CD4-positive, alpha-beta memory T cell (primary cell): ENCODE measurements around the gene SNX10. TPM values are rescaled to one million over a fixed set of nuclear protein-coding genes. Genes with fewer than 3 reads are reported as not detected.

Experiments
- CTCF ChIA-PET: fragments of 350-600 bp; sonication (Branson Sonifier 250); formaldehyde crosslinking; loops from one replicate; lab custom pipeline; 2021; ENCODE audit warnings: inconsistent platforms; ENCODE audit not compliant: partially characterized antibody; lab: Charles Lee
- POLR2A ChIA-PET: fragments of 350-600 bp; sonication (Branson Sonifier 250); formaldehyde crosslinking; loops from one replicate; lab custom pipeline; 2021; ENCODE audit not compliant: partially characterized antibody; lab: Charles Lee
- DNase-seq, 5 donors: peaks; one replicate each; pipeline versions ENCODE4 v3.0.0 to v3.0.0-alpha.2; 2020 to 2022; ENCODE audit warnings: mixed read lengths in 1 of 5
- H3K27ac ChIP-seq: one replicate; pipeline ENCODE4 v1.7.0; 2013; ENCODE audit warnings: low read depth, low read length
- H3K27me3 ChIP-seq: 2 replicates; pipeline ENCODE4 v1.7.0; 2013; ENCODE audit warnings: mild to moderate bottlenecking, low read length, moderate library complexity; ENCODE audit not compliant: insufficient read depth
- H3K36me3 ChIP-seq: 2 replicates; pipeline ENCODE4 v1.7.0; 2013; ENCODE audit warnings: mild to moderate bottlenecking, low read length, moderate library complexity; ENCODE audit not compliant: insufficient read depth
- H3K4me1 ChIP-seq: 2 replicates; pipeline ENCODE4 v1.7.0; 2013; ENCODE audit warnings: mild to moderate bottlenecking, low read length, moderate library complexity; ENCODE audit not compliant: insufficient read depth
- H3K4me3 ChIP-seq, 2 donors: one replicate each; pipeline ENCODE4 v1.7.0; 2013; ENCODE audit warnings: low read length in 2 of 2, mild to moderate bottlenecking in 1 of 2
- H3K9me3 ChIP-seq, 2 donors: one replicate each; pipeline ENCODE4 v1.7.0; 2013; ENCODE audit warnings: low read length in 2 of 2, control low read depth in 1 of 2; ENCODE audit not compliant: control insufficient read depth in 1 of 2
- H3K27ac Mint-ChIP-seq, 7 donors: one replicate each; pipeline ENCODE4 v1.8.0; 2020 to 2021; ENCODE audit warnings: mixed read lengths in 7 of 7, mild to moderate bottlenecking in 6 of 7, inconsistent platforms in 3 of 7, moderate library complexity in 3 of 7
- H3K27me3 Mint-ChIP-seq, 2 donors: one replicate each; pipeline ENCODE4 v1.8.0; 2020 to 2021; ENCODE audit warnings: mixed read lengths in 2 of 2
- H3K36me3 Mint-ChIP-seq, 2 donors: one replicate each; pipeline ENCODE4 v1.8.0; 2020 to 2021; ENCODE audit warnings: mixed read lengths in 2 of 2, inconsistent platforms in 1 of 2, mild to moderate bottlenecking in 1 of 2
- H3K4me1 Mint-ChIP-seq, 4 donors: one replicate each; pipeline ENCODE4 v1.8.0; 2020 to 2021; ENCODE audit warnings: mixed read lengths in 4 of 4, mild to moderate bottlenecking in 1 of 4
- H3K4me3 Mint-ChIP-seq, 8 donors: one replicate each; pipeline ENCODE4 v1.8.0; 2020 to 2021; ENCODE audit warnings: mixed read lengths in 8 of 8, mild to moderate bottlenecking in 7 of 8, moderate library complexity in 6 of 8, inconsistent platforms in 3 of 8
- H3K9me3 Mint-ChIP-seq, 8 donors: one replicate each; pipeline ENCODE4 v1.8.0; 2020 to 2021; ENCODE audit warnings: mixed read lengths in 8 of 8, mild to moderate bottlenecking in 5 of 8, inconsistent platforms in 3 of 8, moderate library complexity in 1 of 8
- intact Hi-C: fragments of 100-400 bp; cut with micrococcal nuclease; formaldehyde crosslinking; loops from one replicate; pipeline ENCODE4 v1.15.1; 2023
- polyA plus RNA-seq, 2 donors: library from polyadenylated mRNA; unstranded; fragments of 300-500 nt; fragmentation: Illumina TruSeq; gene quantifications; one replicate each; pipeline ENCODE4 v1.2.3, GENCODE V29; 2021
- total RNA-seq, 2 experiments: library from RNA; stranded (reverse); gene quantifications; one replicate each; pipeline ENCODE4 v1.2.3, GENCODE V29; 2021

Gene SNX10
- total and polyA plus RNA-seq, 4 experiments from 2014 or later, result 8.4 to 26.4 (median 16.5) TPM

- H3K9me3 ChIP-seq, result no peaks in the 10 kb centered on the region
- Mint-ChIP-seq H3K36me3 (no peaks in the 10 kb centered on the region), H3K4me3 (no peak overlapping the region), H3K9me3 (no peaks in the 10 kb centered on the region), H3K4me1 (peaks cover 0 to 7% (median 5%) of the 10 kb centered on the region in 4 donors), H3K27me3 (peaks cover 14 to 21% of the 10 kb centered on the region in 2 donors), H3K27ac (no peak overlapping the region)
- peaks cover 11% of the 10 kb centered on the region for H3K27me3 ChIP-seq
- no peak overlapping the region for H3K27ac ChIP-seq
- intact Hi-C loops, result loop anchor here (5.0 kb wide), 1 partner anchor 427 kb away; no protein-coding TSS in a partner anchor
- CTCF ChIA-PET, result interaction anchor here (0.5 to 3.5 kb wide), 3 partner anchors 10 to 379 kb away, joined by 3 to 23 read pairs (median 8); no protein-coding TSS in a partner anchor
- no peaks in the 10 kb centered on the region for H3K36me3 ChIP-seq
- DNase-seq, result no peak
- POLR2A ChIA-PET, result no interaction called here
- no peak overlapping the region for H3K4me3 ChIP-seq
- H3K4me1 ChIP-seq, result peaks cover 8% of the 10 kb centered on the region
Observed at GRCh38 chr7:26379711-26380110, 88.0 kb downstream of the SNX10 start.

- DNase-seq, result no peak
- Histone ChIP-seq H3K27ac (no peak overlapping the region), H3K27me3 (no peaks in the 10 kb centered on the region), H3K9me3 (no peaks in the 10 kb centered on the region), H3K4me1 (peaks cover 3% of the 10 kb centered on the region), H3K36me3 (no peaks in the 10 kb centered on the region), H3K4me3 (no peak overlapping the region)
- no peaks in the 10 kb centered on the region for H3K9me3 Mint-ChIP-seq
- intact Hi-C loops, result no loop called here
- H3K27ac Mint-ChIP-seq, result no peak overlapping the region
- CTCF ChIA-PET, result interaction anchor here (0.6 to 1.5 kb wide), 4 partner anchors 9 to 262 kb away, joined by 3 to 5 read pairs (median 4); no protein-coding TSS in a partner anchor
- peaks cover 16 to 22% of the 10 kb centered on the region in 2 donors for H3K27me3 Mint-ChIP-seq
- POLR2A ChIA-PET, result no interaction called here
- peak overlapping the region in 1 of 8 donors; percentile 37 for H3K4me3 Mint-ChIP-seq
- no peaks in the 10 kb centered on the region for H3K36me3 Mint-ChIP-seq
- peaks cover 0 to 7% (median 4%) of the 10 kb centered on the region in 4 donors for H3K4me1 Mint-ChIP-seq
Observed at GRCh38 chr7:26381476-26382353, 90.1 kb downstream of the SNX10 start.

- no peak for DNase-seq
- H3K27me3 Mint-ChIP-seq, result peaks cover 18 to 21% of the 10 kb centered on the region in 2 donors
- Histone ChIP-seq H3K4me3 (no peak overlapping the region), H3K4me1 (no peaks in the 10 kb centered on the region), H3K27ac (no peak overlapping the region), H3K27me3 (no peaks in the 10 kb centered on the region), H3K36me3 (no peaks in the 10 kb centered on the region), H3K9me3 (no peaks in the 10 kb centered on the region)
- ChIA-PET CTCF (interaction anchor here (1.1 kb wide), 1 partner anchor 16 kb away, joined by 5 read pairs; no protein-coding TSS in a partner anchor), POLR2A (no interaction called here)
- no peaks in the 10 kb centered on the region for H3K9me3 Mint-ChIP-seq
- intact Hi-C loops, result no loop called here
- no peaks in the 10 kb centered on the region for H3K36me3 Mint-ChIP-seq
- H3K4me1 Mint-ChIP-seq, result no peaks in the 10 kb centered on the region
- H3K27ac Mint-ChIP-seq, result no peak overlapping the region
- no peak overlapping the region for H3K4me3 Mint-ChIP-seq
Observed at GRCh38 chr7:26385240-26385639, 93.6 kb downstream of the SNX10 start.

GRCh38 chr7:26387731-26388130 lies 96.1 kb downstream of the SNX10 start:
- intact Hi-C loops, result no loop called here
- CTCF ChIA-PET, result no interaction called here
- no peak overlapping the region for H3K27ac ChIP-seq
- Mint-ChIP-seq H3K27me3 (peaks cover 19 to 21% of the 10 kb centered on the region in 2 donors), H3K36me3 (no peaks in the 10 kb centered on the region), H3K27ac (no peak overlapping the region), H3K4me3 (no peak overlapping the region), H3K9me3 (no peaks in the 10 kb centered on the region), H3K4me1 (no peaks in the 10 kb centered on the region)
- POLR2A ChIA-PET, result no interaction called here
- H3K27me3 ChIP-seq, result peaks cover 6% of the 10 kb centered on the region
- no peaks in the 10 kb centered on the region for H3K4me1 ChIP-seq
- no peak for DNase-seq
- H3K9me3 ChIP-seq, result no peaks in the 10 kb centered on the region
- no peaks in the 10 kb centered on the region for H3K36me3 ChIP-seq
- no peak overlapping the region for H3K4me3 ChIP-seq

GRCh38 chr7:26388256-26388655 lies 96.6 kb downstream of the SNX10 start:
- Histone ChIP-seq H3K27me3 (peaks cover 6% of the 10 kb centered on the region), H3K4me1 (no peaks in the 10 kb centered on the region), H3K27ac (no peak overlapping the region), H3K9me3 (no peaks in the 10 kb centered on the region), H3K36me3 (no peaks in the 10 kb centered on the region), H3K4me3 (no peak overlapping the region)
- ChIA-PET CTCF (interaction anchor here (1.0 to 1.7 kb wide), 3 partner anchors 10 to 18 kb away, joined by 4 to 9 read pairs (median 5); no protein-coding TSS in a partner anchor), POLR2A (no interaction called here)
- Mint-ChIP-seq H3K27me3 (peaks cover 19 to 22% of the 10 kb centered on the region in 2 donors), H3K27ac (no peak overlapping the region), H3K4me1 (no peaks in the 10 kb centered on the region), H3K4me3 (no peak overlapping the region), H3K36me3 (no peaks in the 10 kb centered on the region), H3K9me3 (no peaks in the 10 kb centered on the region)
- intact Hi-C loops, result no loop called here
- no peak for DNase-seq

GRCh38 chr7:26390016-26390415 lies 98.4 kb downstream of the SNX10 start:
- H3K36me3 ChIP-seq, result no peaks in the 10 kb centered on the region
- no peak for DNase-seq

GRCh38 chr7:26393818-26394217 lies 102.2 kb downstream of the SNX10 start:
- H3K4me3 Mint-ChIP-seq, result no peak overlapping the region
- H3K36me3 Mint-ChIP-seq, result no peaks in the 10 kb centered on the region
- H3K9me3 Mint-ChIP-seq, result peaks cover 0 to under 1% (median 0%) of the 10 kb centered on the region in 8 donors
- Histone ChIP-seq H3K36me3 (no peaks in the 10 kb centered on the region), H3K27me3 (peaks cover 9% of the 10 kb centered on the region), H3K4me3 (no peak overlapping the region), H3K27ac (no peak overlapping the region), H3K9me3 (no peaks in the 10 kb centered on the region), H3K4me1 (peaks cover 7% of the 10 kb centered on the region)
- H3K27me3 Mint-ChIP-seq, result peaks cover 30 to 37% of the 10 kb centered on the region in 2 donors
- intact Hi-C loops, result no loop called here
- no peak overlapping the region for H3K27ac Mint-ChIP-seq
- DNase-seq, result no peak
- ChIA-PET POLR2A (no interaction called here), CTCF (no interaction called here)
- peaks cover 4 to 6% (median 5%) of the 10 kb centered on the region in 4 donors for H3K4me1 Mint-ChIP-seq

More at GRCh38 chr7:26390016-26390415, 98.4 kb downstream of the SNX10 start:
- no peak overlapping the region for H3K27ac ChIP-seq
- ChIA-PET CTCF (no interaction called here), POLR2A (no interaction called here)
- H3K9me3 ChIP-seq, result no peaks in the 10 kb centered on the region
- Mint-ChIP-seq H3K4me3 (no peak overlapping the region), H3K27me3 (peaks cover 22 to 29% of the 10 kb centered on the region in 2 donors), H3K27ac (no peak overlapping the region), H3K4me1 (no peaks in the 10 kb centered on the region), H3K36me3 (no peaks in the 10 kb centered on the region), H3K9me3 (no peaks in the 10 kb centered on the region)
- intact Hi-C loops, result no loop called here
- peaks cover 6% of the 10 kb centered on the region for H3K27me3 ChIP-seq
- H3K4me3 ChIP-seq, result no peak overlapping the region
- H3K4me1 ChIP-seq, result no peaks in the 10 kb centered on the region
